Activated T-helper 1 cell treated with anti-CD3 and anti-CD28 coated beads, Interleukin-12 subunit alpha, Interleukin-12 subunit beta, Interleukin-2, Interleukin-4 antibody, amounts not matched to agents 30 ng/mL and 10 ng/mL and 1 ng/mL, durations not matched to agents 14 hours and 24 hours and 36 hours (primary cell): Measurements from ENCODE around the gene CRAT. TPM values are rescaled to one million over a fixed set of nuclear protein-coding genes. Genes with fewer than 3 reads are reported as not detected.

Source experiments
- DNase-seq: peaks from one replicate; pipeline ENCODE4 v3.0.0; 2021; ENCODE audit warnings: low spot score
- H3K27ac Mint-ChIP-seq: one replicate; pipeline ENCODE4 v1.8.0; 2021; ENCODE audit warnings: mild to moderate bottlenecking, mixed read lengths
- H3K27me3 Mint-ChIP-seq: one replicate; pipeline ENCODE4 v1.8.0; 2022; ENCODE audit warnings: mild to moderate bottlenecking, moderate library complexity, mixed read lengths; ENCODE audit not compliant: insufficient read depth
- H3K36me3 Mint-ChIP-seq: one replicate; pipeline ENCODE4 v1.8.0; 2021; ENCODE audit warnings: low read depth, mixed read lengths
- H3K4me1 Mint-ChIP-seq: one replicate; pipeline ENCODE4 v1.8.0; 2021; ENCODE audit warnings: low read depth, mixed read lengths
- H3K4me3 Mint-ChIP-seq: one replicate; pipeline ENCODE4 v1.8.0; 2021; ENCODE audit warnings: mild to moderate bottlenecking, moderate library complexity, mixed read lengths
- H3K9me3 Mint-ChIP-seq: one replicate; pipeline ENCODE4 v1.8.0; 2021; ENCODE audit warnings: mixed read lengths
- intact Hi-C: fragments of 100-400 bp; cut with micrococcal nuclease; formaldehyde crosslinking; loops from one replicate; pipeline ENCODE4 v1.15.1; 2024
- total RNA-seq: library from RNA; stranded (reverse); gene quantifications from 2 replicates; pipeline ENCODE4 v1.2.3, GENCODE V29; 2022

Gene CRAT
- total RNA-seq, 1 donor from 2014 or later, result 9.9 TPM

- Mint-ChIP-seq H3K36me3 (no peaks in the 10 kb centered on the region), H3K9me3 (no peaks in the 10 kb centered on the region), H3K4me1 (peaks cover 9% of the 10 kb centered on the region), H3K27ac (no peak overlapping the region), H3K27me3 (no peaks in the 10 kb centered on the region), H3K4me3 (no peak overlapping the region)
- DNase-seq, result no peak
- intact Hi-C loops, result no loop called here
Measured at GRCh38 chr9:129104051-129104450, 6.5 kb downstream of the CRAT start.

- no peak overlapping the region for H3K27ac Mint-ChIP-seq
- peaks cover 4% of the 10 kb centered on the region for H3K4me1 Mint-ChIP-seq
- intact Hi-C loops, result no loop called here
- H3K9me3 Mint-ChIP-seq, result no peaks in the 10 kb centered on the region
- H3K4me3 Mint-ChIP-seq, result no peak overlapping the region
- H3K27me3 Mint-ChIP-seq, result no peaks in the 10 kb centered on the region
- no peaks in the 10 kb centered on the region for H3K36me3 Mint-ChIP-seq
- DNase-seq, result no peak
Measured at GRCh38 chr9:129103595-129103965, 7.0 kb downstream of the CRAT start.

GRCh38 chr9:129102791-129103594 lies 7.6 kb downstream of the CRAT start:
- Mint-ChIP-seq H3K4me1 (no peaks in the 10 kb centered on the region), H3K27me3 (no peaks in the 10 kb centered on the region), H3K27ac (no peak overlapping the region), H3K4me3 (no peak overlapping the region), H3K9me3 (no peaks in the 10 kb centered on the region), H3K36me3 (no peaks in the 10 kb centered on the region)
- DNase-seq, result no peak
- intact Hi-C loops, result no loop called here

GRCh38 chr9:129102095-129102525 lies 8.5 kb downstream of the CRAT start:
- intact Hi-C loops, result no loop called here

GRCh38 chr9:129101279-129101678 lies 9.3 kb downstream of the CRAT start:
- no peak overlapping the region for H3K4me3 Mint-ChIP-seq
- no peaks in the 10 kb centered on the region for H3K27me3 Mint-ChIP-seq
- H3K4me1 Mint-ChIP-seq, result no peaks in the 10 kb centered on the region
- H3K9me3 Mint-ChIP-seq, result no peaks in the 10 kb centered on the region
- DNase-seq, result no peak
- no peaks in the 10 kb centered on the region for H3K36me3 Mint-ChIP-seq
- H3K27ac Mint-ChIP-seq, result no peak overlapping the region
- intact Hi-C loops, result no loop called here

More at GRCh38 chr9:129102095-129102525, 8.5 kb downstream of the CRAT start:
- H3K27ac Mint-ChIP-seq, result no peak overlapping the region
- H3K27me3 Mint-ChIP-seq, result no peaks in the 10 kb centered on the region
- H3K9me3 Mint-ChIP-seq, result no peaks in the 10 kb centered on the region
- H3K4me3 Mint-ChIP-seq, result no peak overlapping the region
- no peaks in the 10 kb centered on the region for H3K4me1 Mint-ChIP-seq
- no peaks in the 10 kb centered on the region for H3K36me3 Mint-ChIP-seq
- DNase-seq, result no peak

GRCh38 chr9:129100383-129101169 lies 10.0 kb downstream of the CRAT start:
- Mint-ChIP-seq H3K27ac (no peak overlapping the region), H3K4me3 (no peak overlapping the region), H3K27me3 (no peaks in the 10 kb centered on the region), H3K36me3 (no peaks in the 10 kb centered on the region), H3K4me1 (no peaks in the 10 kb centered on the region), H3K9me3 (no peaks in the 10 kb centered on the region)
- DNase-seq, result no peak
- intact Hi-C loops, result no loop called here

- intact Hi-C loops, result no loop called here
Measured at GRCh38 chr9:129098328-129098727, 12.3 kb downstream of the CRAT start.

GRCh38 chr9:129097671-129098306 lies 12.8 kb downstream of the CRAT start:
- DNase-seq, result no peak
- intact Hi-C loops, result no loop called here
- Mint-ChIP-seq H3K27ac (no peak overlapping the region), H3K4me3 (no peak overlapping the region), H3K9me3 (no peaks in the 10 kb centered on the region), H3K27me3 (no peaks in the 10 kb centered on the region), H3K4me1 (no peaks in the 10 kb centered on the region), H3K36me3 (no peaks in the 10 kb centered on the region)

More at GRCh38 chr9:129098328-129098727, 12.3 kb downstream of the CRAT start:
- DNase-seq, result no peak
- Mint-ChIP-seq H3K27ac (no peak overlapping the region), H3K4me1 (no peaks in the 10 kb centered on the region), H3K27me3 (no peaks in the 10 kb centered on the region), H3K9me3 (no peaks in the 10 kb centered on the region), H3K4me3 (no peak overlapping the region), H3K36me3 (no peaks in the 10 kb centered on the region)

GRCh38 chr9:129095908-129096307 lies 14.7 kb downstream of the CRAT start:
- no peak overlapping the region for H3K27ac Mint-ChIP-seq
- DNase-seq, result no peak
- intact Hi-C loops, result no loop called here

GRCh38 chr9:129095170-129095667 lies 15.4 kb downstream of the CRAT start:
- Mint-ChIP-seq H3K4me3 (no peak overlapping the region), H3K27me3 (no peaks in the 10 kb centered on the region), H3K27ac (no peak overlapping the region), H3K36me3 (no peaks in the 10 kb centered on the region), H3K4me1 (no peaks in the 10 kb centered on the region), H3K9me3 (no peaks in the 10 kb centered on the region)
- DNase-seq, result no peak
- intact Hi-C loops, result no loop called here

More at GRCh38 chr9:129095908-129096307, 14.7 kb downstream of the CRAT start:
- Mint-ChIP-seq H3K4me3 (no peak overlapping the region), H3K27me3 (no peaks in the 10 kb centered on the region), H3K9me3 (no peaks in the 10 kb centered on the region), H3K36me3 (no peaks in the 10 kb centered on the region), H3K4me1 (no peaks in the 10 kb centered on the region)

GRCh38 chr9:129094387-129095169 lies 16.0 kb downstream of the CRAT start:
- Mint-ChIP-seq H3K27ac (no peak overlapping the region), H3K9me3 (no peaks in the 10 kb centered on the region), H3K27me3 (no peaks in the 10 kb centered on the region), H3K36me3 (peaks cover 3% of the 10 kb centered on the region), H3K4me3 (no peak overlapping the region), H3K4me1 (no peaks in the 10 kb centered on the region)
- intact Hi-C loops, result no loop called here
- DNase-seq, result no peak

GRCh38 chr9:129093602-129094386 lies 16.8 kb downstream of the CRAT start:
- Mint-ChIP-seq H3K27ac (no peak overlapping the region), H3K4me1 (no peaks in the 10 kb centered on the region), H3K4me3 (no peak overlapping the region), H3K9me3 (no peaks in the 10 kb centered on the region), H3K36me3 (peaks cover 4% of the 10 kb centered on the region), H3K27me3 (no peaks in the 10 kb centered on the region)
- no peak for DNase-seq
- intact Hi-C loops, result no loop called here
